Lower leg skin (tissue), 4 donors: ENCODE results near the gene CTNNAL1. TPM values are rescaled to one million over a fixed set of nuclear protein-coding genes. Genes with fewer than 3 reads are reported as not detected.
A peak's percentile ranks its signal among the peaks of the same experiment; 100 is the strongest.

Source experiments
- DNase-seq, 2 donors: peaks; one replicate each; pipeline ENCODE4 v3.0.0-alpha.2; 2019; ENCODE audit warnings: low spot score in 2 of 2
- H3K4me3 ChIP-seq: fragments of 200-600 bp; sonication (generic); 2 replicates; pipeline ENCODE4 v1.5.1; 2017; ENCODE audit warnings: mild to moderate bottlenecking, low read depth; ENCODE audit not compliant: poor library complexity, severe bottlenecking
- CTCF ChIP-seq, 3 donors: fragments of 450-650 bp; IDR thresholded peaks; one replicate each; pipeline ENCODE4 v1.5.1; 2016; ENCODE audit warnings: antibody characterized with exemption in 3 of 3, mild to moderate bottlenecking in 3 of 3, moderate library complexity in 2 of 3
- POLR2A ChIP-seq, 2 donors: fragments of 450-650 bp; IDR thresholded peaks; one replicate each; pipeline ENCODE4 v1.6.1; 2016 to 2017; ENCODE audit warnings: antibody characterized with exemption in 2 of 2, mild to moderate bottlenecking in 1 of 2, moderate library complexity in 1 of 2
- WGBS, 2 donors: methylation state at CpG; one replicate each; pipeline ENCODE4 v1.1.5; 2018; 5-methylcytosine and 5-hydroxymethylcytosine counted together
- intact Hi-C: fragments of 100-400 bp; cut with DNase I; formaldehyde crosslinking; loops from one replicate; pipeline ENCODE4 v1.15.0; 2023; ENCODE audit warnings: low total_unique reads
- total RNA-seq, 4 donors: library from RNA; depleted of rRNA; stranded (reverse); fragments of >200 nt; gene quantifications; one replicate each; pipeline ENCODE4 v1.1.0, GENCODE V29; 2016

The CTNNAL1 gene
- total RNA-seq, 4 donors from 2014 or later, result 15.1 to 21.7 (median 17.6) TPM

DNA sequence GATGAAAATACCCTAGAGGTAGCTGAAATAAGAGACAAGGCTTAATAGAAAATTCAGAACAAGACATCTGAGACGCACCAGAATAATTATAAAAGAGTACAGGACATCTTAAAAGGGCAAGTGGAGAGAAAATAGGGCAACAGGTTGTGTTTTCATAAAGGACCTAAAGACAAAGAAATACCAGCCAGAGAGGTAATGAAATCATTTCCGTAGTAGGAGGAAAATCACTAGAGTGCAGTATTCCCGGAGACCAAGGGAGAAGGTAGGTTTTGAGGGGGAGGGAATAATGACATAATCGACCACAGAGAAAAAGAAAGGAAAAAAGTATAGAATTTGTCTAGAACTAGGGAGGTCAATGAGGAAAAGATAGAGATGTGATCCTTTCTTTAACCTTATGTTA is 26.2 kb upstream of the CTNNAL1 start:
- H3K4me3 ChIP-seq, result no peak overlapping the region
- WGBS, 2 donors, result 85 to 91% methylated on average over 4 of the region's 4 CpGs
- TF ChIP-seq CTCF (IDR thresholded peaks at IDR 0.05) (no peak), POLR2A (IDR thresholded peaks at IDR 0.05) (no peak)
- intact Hi-C loops, result no loop called here
- no peak for DNase-seq

DNA sequence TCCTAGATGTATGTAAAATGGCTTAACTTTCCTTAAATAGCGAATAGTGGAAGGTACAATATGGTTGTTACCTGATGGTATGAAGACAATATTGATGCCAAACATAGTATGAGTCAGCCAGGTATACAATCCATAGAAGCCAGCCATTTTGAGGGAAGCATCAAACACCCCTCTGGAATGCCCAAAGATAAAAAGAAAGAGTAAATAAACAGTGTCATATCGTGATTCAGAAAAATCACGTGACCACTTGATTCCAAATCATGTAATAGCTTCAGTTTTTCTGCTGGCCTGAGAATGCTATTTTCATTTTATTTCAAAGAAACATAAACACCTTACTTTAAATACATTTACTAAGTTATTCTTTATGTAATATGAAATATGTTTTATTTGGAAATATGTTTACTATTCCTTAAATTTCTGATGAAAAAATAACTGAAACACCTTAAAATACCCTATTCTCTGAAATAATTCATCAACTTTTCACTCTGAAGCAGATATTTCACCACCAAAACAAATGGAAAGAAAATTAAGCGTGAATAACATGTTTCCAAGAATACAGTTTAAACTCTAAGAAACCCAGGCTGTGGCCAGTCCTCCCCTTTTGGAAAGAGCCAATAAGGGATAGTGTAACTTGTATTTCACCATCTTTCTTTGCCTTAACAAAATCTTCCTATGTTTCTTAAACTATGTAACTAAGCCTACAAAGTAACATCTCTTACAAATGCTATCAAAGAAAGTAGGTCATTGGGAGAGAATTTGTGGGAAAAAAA is 24.8 kb upstream of the CTNNAL1 start:
- no peak overlapping the region for H3K4me3 ChIP-seq
- DNase-seq, result no peak
- intact Hi-C loops, result no loop called here
- WGBS, 2 donors, result 93% methylated on average over 4 of the region's 4 CpGs
- TF ChIP-seq CTCF (IDR thresholded peaks at IDR 0.05) (no peak), POLR2A (IDR thresholded peaks at IDR 0.05) (no peak)

DNA sequence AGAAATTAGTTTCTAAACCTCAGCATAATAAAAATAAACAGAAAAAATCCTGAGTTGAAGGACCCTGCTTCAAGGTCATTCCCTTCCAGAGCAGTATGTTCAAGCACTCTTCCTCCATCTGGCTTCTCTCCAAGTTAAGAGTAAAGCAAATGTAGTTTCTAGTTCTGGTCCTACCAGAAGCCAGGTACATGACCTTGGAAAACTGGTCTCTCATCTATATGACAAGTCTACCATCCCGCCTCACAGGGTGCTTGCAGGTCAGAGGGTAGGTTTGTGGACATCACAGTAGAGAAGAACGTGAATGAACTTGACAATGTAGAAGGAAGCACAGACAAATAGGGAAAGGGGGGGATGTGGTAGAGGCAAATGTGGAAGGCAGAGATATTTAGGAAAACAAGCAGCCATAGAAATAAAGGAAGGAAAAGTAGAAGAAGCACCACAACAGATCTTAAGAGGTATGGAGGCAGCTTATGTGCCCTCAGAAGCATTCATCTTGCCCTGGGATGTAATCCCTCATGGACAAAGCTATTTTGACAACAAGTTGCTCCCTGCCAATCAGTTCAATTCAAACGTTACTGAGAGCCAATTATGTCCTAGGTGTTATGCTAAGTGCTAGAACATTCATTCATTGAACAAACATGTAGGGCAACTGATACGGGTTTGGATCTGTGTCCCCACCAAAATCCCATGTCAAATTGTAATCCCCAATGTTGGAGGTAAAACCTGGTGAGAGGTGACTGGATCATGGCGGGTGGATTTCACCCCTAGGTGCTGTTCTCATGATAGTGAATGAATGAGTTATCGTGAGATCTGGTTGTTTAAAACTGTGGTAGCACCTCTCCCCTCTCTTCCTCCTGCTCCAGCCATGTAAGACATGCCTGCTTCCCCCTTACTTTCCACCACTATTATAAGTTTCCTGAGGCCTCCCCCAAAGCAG is 23.7 kb upstream of the CTNNAL1 start:
- 84 to 87% methylated on average over 6 of the region's 6 CpGs for WGBS, 2 donors
- intact Hi-C loops, result no loop called here
- no peak for DNase-seq
- no peak overlapping the region for H3K4me3 ChIP-seq
- TF ChIP-seq CTCF (IDR thresholded peaks at IDR 0.05), result peak in 1 of 3 donors; percentile 75
- TF ChIP-seq POLR2A (IDR thresholded peaks at IDR 0.05), result no peak

- intact Hi-C loops, result no loop called here
- H3K4me3 ChIP-seq, result no peak overlapping the region
- TF ChIP-seq CTCF (IDR thresholded peaks at IDR 0.05) (no peak), POLR2A (IDR thresholded peaks at IDR 0.05) (no peak)
- 61 to 63% methylated on average over 2 of the region's 2 CpGs for WGBS, 2 donors
- no peak for DNase-seq
These were observed 22.6 kb upstream of the CTNNAL1 start for GRCh38 chr9:109035684-109036423.

DNA sequence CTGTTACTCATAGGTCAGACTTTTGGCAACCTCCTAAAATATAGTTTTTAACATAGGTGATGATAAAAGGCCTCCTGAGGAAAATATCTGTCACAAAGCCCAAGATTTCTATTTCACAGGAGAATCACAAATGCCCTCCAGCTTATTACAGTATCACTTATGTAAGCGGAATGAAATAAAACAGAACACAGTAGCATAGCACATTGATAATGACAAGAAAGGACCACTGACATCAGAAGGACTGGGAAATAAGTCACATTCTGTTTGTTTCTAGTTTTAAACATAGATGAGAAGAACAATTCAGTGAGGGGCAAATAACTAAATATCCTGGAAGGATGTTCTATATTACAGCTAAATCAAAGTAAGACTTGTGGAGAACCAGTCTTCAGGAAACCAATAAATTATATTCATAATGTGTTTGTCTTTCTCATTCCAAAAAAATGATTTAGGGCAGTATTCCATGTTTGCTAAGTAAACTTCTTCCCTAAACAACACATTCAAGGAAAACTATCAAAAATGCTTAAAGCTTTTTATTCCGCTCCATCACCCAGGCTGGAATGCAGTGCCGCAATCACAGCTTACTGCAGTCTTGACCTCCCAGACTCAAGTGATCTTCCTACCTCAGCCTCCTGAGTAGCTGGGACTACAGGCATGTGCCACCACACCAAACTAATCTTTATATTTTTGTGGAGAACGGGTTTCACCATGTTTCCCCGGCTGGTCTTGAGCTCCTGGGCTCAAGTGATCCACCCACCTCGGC is 20.8 kb upstream of the CTNNAL1 start:
- TF ChIP-seq CTCF (IDR thresholded peaks at IDR 0.05) (no peak), POLR2A (IDR thresholded peaks at IDR 0.05) (no peak)
- DNase-seq, result no peak
- WGBS, 2 donors, result 95% methylated on average over 6 of the region's 6 CpGs
- intact Hi-C loops, result no loop called here
- no peak overlapping the region for H3K4me3 ChIP-seq
